CD4-positive, alpha-beta T cell (primary cell): Measurements from ENCODE around the gene STIM1. TPM values are rescaled to one million over a fixed set of nuclear protein-coding genes. Genes with fewer than 3 reads are reported as not detected.

Source experiments
- ATAC-seq: fragments of 200-7000 bp; cut with Tn5 transposase; one replicate; pipeline ENCODE4 v1.10.0; 2022; ENCODE audit warnings: mild to moderate bottlenecking; ENCODE audit not compliant: poor library complexity
- CTCF ChIA-PET: fragments of 350-600 bp; sonication (Branson Sonifier 250); formaldehyde crosslinking; loops from one replicate; lab custom pipeline; 2021; ENCODE audit warnings: antibody characterized with exemption, inconsistent platforms; lab: Charles Lee
- POLR2A ChIA-PET: fragments of 350-600 bp; sonication (Branson Sonifier 250); formaldehyde crosslinking; loops from one replicate; lab custom pipeline; 2021; ENCODE audit warnings: antibody characterized with exemption, inconsistent platforms; lab: Charles Lee
- DNase-seq, 14 experiments: peaks; one replicate each; pipeline ENCODE4 v3.0.0-alpha.2; 2013 to 2020; ENCODE audit warnings: mixed read lengths in 2 of 14
- H3K27ac ChIP-seq, 2 donors: one replicate each; pipeline versions ENCODE4 v1.5.1 to v1.7.0; 2013; ENCODE audit warnings: low read length in 2 of 2, low read depth in 1 of 2, mild to moderate bottlenecking in 1 of 2
- H3K27me3 ChIP-seq, 2 experiments: 1 replicate in 1 of 2; 2 replicates in 1 of 2; pipeline versions ENCODE4 v1.6.1 to v1.7.0; 2013; ENCODE audit warnings: low read length in 2 of 2, control low read depth in 1 of 2, mild to moderate bottlenecking in 1 of 2, moderate library complexity in 1 of 2; ENCODE audit not compliant: insufficient read depth in 2 of 2, control insufficient read depth in 1 of 2
- H3K36me3 ChIP-seq: one replicate; pipeline ENCODE4 v1.6.1; 2013; ENCODE audit warnings: low read length, control low read depth; ENCODE audit not compliant: insufficient read depth
- H3K4me1 ChIP-seq: one replicate; pipeline ENCODE4 v1.6.1; 2013; ENCODE audit warnings: low read length, control low read depth; ENCODE audit not compliant: insufficient read depth
- H3K4me3 ChIP-seq: one replicate; pipeline ENCODE4 v1.5.1; 2013; ENCODE audit warnings: mild to moderate bottlenecking, low read length, moderate library complexity
- H3K9me3 ChIP-seq, 2 experiments: 1 replicate in 1 of 2; 2 replicates in 1 of 2; pipeline versions ENCODE4 v1.6.1 to v1.7.0; 2013; ENCODE audit warnings: low read length in 2 of 2, mild to moderate bottlenecking in 2 of 2, control low read depth in 1 of 2, moderate library complexity in 1 of 2; ENCODE audit not compliant: control insufficient read depth in 1 of 2, insufficient read depth in 1 of 2
- H3K27ac Mint-ChIP-seq: one replicate; pipeline ENCODE4 v1.8.0; 2020; ENCODE audit warnings: mixed read lengths
- H3K27me3 Mint-ChIP-seq: one replicate; pipeline ENCODE4 v1.8.0; 2021; ENCODE audit warnings: mixed read lengths
- H3K36me3 Mint-ChIP-seq: one replicate; pipeline ENCODE4 v1.8.0; 2021; ENCODE audit warnings: low read depth, mixed read lengths
- H3K4me1 Mint-ChIP-seq: one replicate; pipeline ENCODE4 v1.8.0; 2021; ENCODE audit warnings: low read depth, mixed read lengths
- H3K4me3 Mint-ChIP-seq: one replicate; pipeline ENCODE4 v1.8.0; 2020; ENCODE audit warnings: mild to moderate bottlenecking, mixed read lengths
- H3K9me3 Mint-ChIP-seq: one replicate; pipeline ENCODE4 v1.8.0; 2020; ENCODE audit warnings: mixed read lengths
- CTCF ChIP-seq: fragments of 200-600 bp; IDR thresholded peaks from one replicate; pipeline ENCODE4 v1.8.0; 2022; ENCODE audit warnings: antibody characterized with exemption, mild to moderate bottlenecking
- intact Hi-C, 2 experiments: fragments of 100-400 bp; cut with DNase I in 1 of 2; cut with micrococcal nuclease in 1 of 2; formaldehyde crosslinking; loops; one replicate each; pipeline versions ENCODE4 v1.15.1 to v1.9.0; 2023 to 2025; cut with DNase I, micrococcal nuclease
- total RNA-seq, 174 experiments: library from RNA in 2 of 174; stranded (reverse) in 2 of 174; gene quantifications; one replicate each; pipeline ENCODE4 v1.2.3 and lab custom pipeline; 2021 to 2026

The STIM1 gene
- total RNA-seq, 2 experiments from 2014 or later, result 89.0 to 94.9 TPM

DNA sequence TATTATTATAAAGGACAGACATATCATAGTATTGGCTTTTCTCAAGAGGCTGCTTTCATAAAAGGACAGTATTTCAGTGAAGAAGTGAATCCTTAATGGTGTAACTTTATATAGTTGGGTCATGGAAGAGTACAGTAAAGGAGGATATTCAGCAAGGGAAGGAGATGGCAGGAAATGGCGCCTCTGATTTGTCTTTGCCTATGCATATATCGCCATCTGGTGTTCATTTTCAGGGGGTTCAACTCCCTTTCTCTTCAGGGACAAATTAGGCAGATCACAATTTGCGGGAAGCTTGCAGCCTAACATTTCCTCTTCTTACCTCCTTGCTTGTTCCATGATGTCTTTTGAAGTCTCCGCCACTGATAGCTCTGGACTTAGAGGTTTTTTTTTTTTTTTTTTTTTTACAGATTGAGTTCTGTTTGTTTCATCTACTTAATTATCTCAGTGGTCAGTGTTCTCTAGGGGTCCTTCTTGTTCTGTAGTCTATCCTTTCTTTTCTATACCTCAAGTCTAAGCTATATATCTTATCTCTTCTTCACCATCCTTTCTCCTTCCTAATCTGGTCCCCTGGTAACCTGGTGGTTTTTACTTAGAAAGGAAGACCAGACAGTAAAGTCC lies 217.3 kb downstream of the STIM1 start:
- peaks cover 27% of the 10 kb centered on the region for H3K4me1 ChIP-seq
- Mint-ChIP-seq H3K9me3 (no peaks in the 10 kb centered on the region), H3K27ac (peak overlapping the region; percentile 69), H3K4me1 (peaks cover 84% of the 10 kb centered on the region), H3K36me3 (peaks cover 58% of the 10 kb centered on the region), H3K27me3 (no peaks in the 10 kb centered on the region), H3K4me3 (no peak overlapping the region)
- peak; percentile 80 for TF ChIP-seq CTCF
- no peak overlapping the region for H3K4me3 ChIP-seq
- ATAC-seq, result peak; percentile 78
- H3K27me3 ChIP-seq, result no peaks in the 10 kb centered on the region
- ChIA-PET POLR2A (interaction anchor here (0.6 to 5.3 kb wide), 18 partner anchors 16 to 291 kb away, joined by 3 to 76 read pairs (median 4); partner anchors contain the start of genes NUP98, RHOG and STIM1), CTCF (interaction anchor here (0.6 to 4.6 kb wide), 40 partner anchors 9 to 361 kb away, joined by 3 to 52 read pairs (median 5); partner anchors contain the start of genes PGAP2 and STIM1)
- peak in 9 of 14 experiments; percentile 19 to 87 (median 48) for DNase-seq
- intact Hi-C loops, result loop anchor here (1.0 to 10.0 kb wide), 4 partner anchors 130 to 338 kb away; no protein-coding TSS in a partner anchor
- no peaks in the 10 kb centered on the region for H3K9me3 ChIP-seq
- peaks cover 43% of the 10 kb centered on the region for H3K36me3 ChIP-seq
- H3K27ac ChIP-seq, result no peak overlapping the region

DNA sequence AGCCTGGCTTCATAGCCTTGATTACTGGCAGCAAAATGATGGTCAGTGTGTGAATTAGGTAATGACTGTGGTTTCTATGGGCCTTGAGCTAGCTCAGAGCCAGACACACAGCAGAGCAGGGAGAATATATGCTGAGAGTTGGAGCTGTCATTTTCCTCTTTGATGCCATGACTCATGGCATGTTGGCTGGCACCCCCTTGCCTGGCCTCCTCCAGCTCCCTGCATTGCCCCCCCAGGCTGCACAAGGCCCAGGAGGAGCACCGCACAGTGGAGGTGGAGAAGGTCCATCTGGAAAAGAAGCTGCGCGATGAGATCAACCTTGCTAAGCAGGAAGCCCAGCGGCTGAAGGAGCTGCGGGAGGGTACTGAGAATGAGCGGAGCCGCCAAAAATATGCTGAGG lies 218.8 kb downstream of the STIM1 start:
- Histone ChIP-seq H3K27me3 (no peaks in the 10 kb centered on the region), H3K9me3 (no peaks in the 10 kb centered on the region), H3K4me3 (no peak overlapping the region), H3K36me3 (peaks cover 44% of the 10 kb centered on the region), H3K4me1 (peaks cover 15% of the 10 kb centered on the region), H3K27ac (no peak overlapping the region)
- Mint-ChIP-seq H3K27ac (no peak overlapping the region), H3K4me3 (no peak overlapping the region), H3K4me1 (peaks cover 70% of the 10 kb centered on the region), H3K9me3 (no peaks in the 10 kb centered on the region), H3K27me3 (no peaks in the 10 kb centered on the region), H3K36me3 (peaks cover 64% of the 10 kb centered on the region)
- ChIA-PET POLR2A (interaction anchor here (2.7 to 5.3 kb wide), 2 partner anchors 221 to 233 kb away, joined by 17 to 76 read pairs; partner anchors contain the start of genes RHOG and STIM1), CTCF (interaction anchor here (0.9 to 4.6 kb wide), 2 partner anchors 220 to 225 kb away, joined by 4 to 52 read pairs; partner anchors contain the start of gene STIM1)
- intact Hi-C loops, result loop anchor here (5.0 to 10.0 kb wide), 2 partner anchors 132 to 339 kb away; no protein-coding TSS in a partner anchor
- DNase-seq, result no peak
- TF ChIP-seq CTCF, result no peak
- no peak for ATAC-seq

- TF ChIP-seq CTCF, result no peak
- no peaks in the 10 kb centered on the region for H3K9me3 Mint-ChIP-seq
- H3K27ac Mint-ChIP-seq, result peak overlapping the region; percentile 74
- ChIA-PET CTCF (no interaction called here), POLR2A (interaction anchor here (0.7 kb wide), 1 partner anchor 139 kb away, joined by 3 read pairs; no protein-coding TSS in a partner anchor)
- Histone ChIP-seq H3K4me1 (peaks cover 9% of the 10 kb centered on the region), H3K27me3 (no peaks in the 10 kb centered on the region), H3K9me3 (no peaks in the 10 kb centered on the region), H3K27ac (no peak overlapping the region), H3K36me3 (peaks cover 49% of the 10 kb centered on the region), H3K4me3 (no peak overlapping the region)
- H3K4me3 Mint-ChIP-seq, result no peak overlapping the region
- no peak for DNase-seq
- H3K27me3 Mint-ChIP-seq, result no peaks in the 10 kb centered on the region
- ATAC-seq, result peak; percentile 32
- intact Hi-C loops, result loop anchor here in 1 of 2 experiments (10.0 kb wide), 1 partner anchor 342 kb away; no protein-coding TSS in a partner anchor
- peaks cover 64% of the 10 kb centered on the region for H3K36me3 Mint-ChIP-seq
- peaks cover 50% of the 10 kb centered on the region for H3K4me1 Mint-ChIP-seq
These were observed 221.3 kb downstream of the STIM1 start for GRCh38 chr11:4076774-4077173.
